Esophagus squamous epithelium (tissue), 5 donors: Measurements from ENCODE around the gene ADPRHL1. TPM values are rescaled to one million over a fixed set of nuclear protein-coding genes. Genes with fewer than 3 reads are reported as not detected.

Experiments
- DNase-seq: peaks from one replicate; lab custom pipeline; 2025; lab: John Stamatoyannopoulos, UW
- H3K27ac ChIP-seq, 4 donors: fragments of 200-600 bp; sonication (generic); one replicate each; pipeline ENCODE4 v1.5.1; 2016 to 2019; ENCODE audit warnings: mild to moderate bottlenecking in 1 of 4
- H3K27me3 ChIP-seq, 4 donors: fragments of 200-600 bp; sonication (generic); 1 replicate in 3 of 4; 2 replicates in 1 of 4; pipeline versions ENCODE4 v1.5.1 to v1.6.0; 2017 to 2021; ENCODE audit warnings: antibody characterized with exemption in 1 of 4
- H3K36me3 ChIP-seq, 3 donors: fragments of 200-600 bp; sonication (generic); one replicate each; pipeline ENCODE4 v1.5.1; 2016 to 2019
- H3K4me1 ChIP-seq, 3 donors: fragments of 200-600 bp; sonication (generic); one replicate each; pipeline ENCODE4 v1.5.1; 2017 to 2019
- H3K4me3 ChIP-seq, 4 donors: fragments of 200-600 bp; sonication (generic); 1 replicate in 3 of 4; 2 replicates in 1 of 4; pipeline ENCODE4 v1.5.1; 2016 to 2019; ENCODE audit warnings: mild to moderate bottlenecking in 2 of 4, moderate library complexity in 1 of 4
- H3K9me3 ChIP-seq, 3 donors: fragments of 200-600 bp; sonication (generic); one replicate each; pipeline ENCODE4 v1.5.1; 2016 to 2019
- POLR2A ChIP-seq, 4 donors: fragments of 450-650 bp; IDR thresholded peaks; one replicate each; pipeline ENCODE4 v1.6.1; 2017; ENCODE audit warnings: antibody characterized with exemption in 4 of 4, mild to moderate bottlenecking in 4 of 4, moderate library complexity in 3 of 4
- WGBS, 2 donors: methylation state at CpG; one replicate each; pipeline ENCODE4 v1.1.5; 2018; 5-methylcytosine and 5-hydroxymethylcytosine counted together
- intact Hi-C: fragments of 100-400 bp; cut with DNase I; formaldehyde crosslinking; loops from one replicate; pipeline ENCODE4 v1.15.0; 2022
- total RNA-seq, 4 donors: library from RNA; depleted of rRNA; stranded (reverse); fragments of >200 nt; gene quantifications; one replicate each; pipeline ENCODE4 v1.1.0, GENCODE V29; 2016
- TF ChIP-seq, protein P1 (sequence below), 6 experiments: fragments of 450-650 bp in 4 of 6; fragments of 200-600 bp in 2 of 6; sonication (generic) in 2 of 6; IDR thresholded peaks; one replicate each; pipeline ENCODE4 v1.5.1; 2016 to 2019; ENCODE audit warnings: antibody characterized with exemption in 6 of 6, mild to moderate bottlenecking in 4 of 6, moderate library complexity in 4 of 6
- donor health status: DM: yes; HTN: yes; CAD: no.

ADPRHL1 gene
- total RNA-seq, 4 donors from 2014 or later: 0.31 to 3.5 (median 2.2) TPM

DNA sequence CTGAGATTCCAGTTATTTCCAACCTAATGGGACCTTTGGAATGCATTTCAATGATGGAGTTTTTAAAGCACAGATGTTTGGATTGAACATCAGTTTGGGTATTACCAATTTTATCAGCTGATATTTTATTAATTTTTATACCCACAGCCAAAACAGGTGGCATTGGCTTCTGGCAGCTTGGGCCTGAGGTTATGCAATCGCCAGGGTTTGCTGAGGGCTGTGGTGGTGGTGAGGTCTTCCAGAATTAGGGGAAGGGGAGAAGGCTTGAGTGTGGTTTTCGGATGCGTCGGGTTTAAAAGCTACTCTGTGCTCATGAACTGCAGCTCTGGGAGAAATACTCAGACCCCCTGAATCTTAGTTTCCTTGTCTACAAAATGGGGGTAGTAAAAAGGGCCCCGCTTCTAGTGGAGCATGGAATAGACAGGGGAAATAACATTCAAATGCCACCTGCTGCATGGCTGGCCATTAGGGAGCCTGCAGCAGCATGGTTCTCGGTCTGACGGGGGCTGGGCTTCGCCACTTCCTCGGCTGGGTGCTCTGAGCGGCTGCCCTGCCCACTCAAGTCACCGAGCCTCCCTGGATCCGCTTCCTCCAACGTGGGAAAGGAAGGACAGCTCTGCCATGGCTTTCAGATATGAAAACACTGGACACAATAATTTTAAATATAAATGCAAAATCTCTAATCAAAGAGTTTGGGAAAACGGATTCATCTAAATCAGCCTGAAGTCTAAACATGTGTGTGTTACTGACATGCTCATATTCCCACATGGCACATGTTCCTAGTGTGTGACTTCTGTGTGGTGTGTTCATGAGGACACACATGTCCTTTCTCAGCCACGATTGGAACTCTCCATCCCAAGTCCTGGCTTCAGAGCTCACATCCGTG lies 35.2 kb downstream of the ADPRHL1 start:
- TF ChIP-seq, protein P1, sequence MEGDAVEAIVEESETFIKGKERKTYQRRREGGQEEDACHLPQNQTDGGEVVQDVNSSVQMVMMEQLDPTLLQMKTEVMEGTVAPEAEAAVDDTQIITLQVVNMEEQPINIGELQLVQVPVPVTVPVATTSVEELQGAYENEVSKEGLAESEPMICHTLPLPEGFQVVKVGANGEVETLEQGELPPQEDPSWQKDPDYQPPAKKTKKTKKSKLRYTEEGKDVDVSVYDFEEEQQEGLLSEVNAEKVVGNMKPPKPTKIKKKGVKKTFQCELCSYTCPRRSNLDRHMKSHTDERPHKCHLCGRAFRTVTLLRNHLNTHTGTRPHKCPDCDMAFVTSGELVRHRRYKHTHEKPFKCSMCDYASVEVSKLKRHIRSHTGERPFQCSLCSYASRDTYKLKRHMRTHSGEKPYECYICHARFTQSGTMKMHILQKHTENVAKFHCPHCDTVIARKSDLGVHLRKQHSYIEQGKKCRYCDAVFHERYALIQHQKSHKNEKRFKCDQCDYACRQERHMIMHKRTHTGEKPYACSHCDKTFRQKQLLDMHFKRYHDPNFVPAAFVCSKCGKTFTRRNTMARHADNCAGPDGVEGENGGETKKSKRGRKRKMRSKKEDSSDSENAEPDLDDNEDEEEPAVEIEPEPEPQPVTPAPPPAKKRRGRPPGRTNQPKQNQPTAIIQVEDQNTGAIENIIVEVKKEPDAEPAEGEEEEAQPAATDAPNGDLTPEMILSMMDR (IDR thresholded peaks at IDR 0.05): no peak
- TF ChIP-seq POLR2A (IDR thresholded peaks at IDR 0.05): no peak
- Histone ChIP-seq H3K36me3 (no peaks in the 10 kb centered on the region), H3K27me3 (peaks cover 0 to 14% (median 0%) of the 10 kb centered on the region in 4 donors), H3K4me3 (no peak overlapping the region), H3K9me3 (no peaks in the 10 kb centered on the region), H3K27ac (no peak overlapping the region), H3K4me1 (peaks cover 0 to 22% (median 4%) of the 10 kb centered on the region in 3 donors)
- WGBS, 2 donors: 63 to 69% methylated on average over 8 to 11 of the region's 16 CpGs
- intact Hi-C loops: no loop called here
- no peak for DNase-seq

GRCh38 chr13:113417008-113417751 lies 36.1 kb downstream of the ADPRHL1 start:
- 45 to 69% methylated on average over 18 to 20 of the region's 28 CpGs for whole genome bisulfite sequencing, 2 donors
- intact Hi-C loops: no loop called here
- no peak for DNase-seq

GRCh38 chr13:113415825-113416224 lies 37.5 kb downstream of the ADPRHL1 start:
- no peak overlapping the region for H3K27ac ChIP-seq
- H3K4me1 ChIP-seq: peaks cover under 1 to 18% (median 1%) of the 10 kb centered on the region in 3 donors
- WGBS, 2 donors: 66 to 86% methylated on average over 8 of the region's 8 CpGs
- H3K27me3 ChIP-seq: peaks cover 0 to 14% (median 0%) of the 10 kb centered on the region in 4 donors
- H3K36me3 ChIP-seq: no peaks in the 10 kb centered on the region
- TF ChIP-seq, protein P1 (IDR thresholded peaks at IDR 0.05): no peak
- no peak for TF ChIP-seq POLR2A (IDR thresholded peaks at IDR 0.05)
- no peak for DNase-seq
- no peaks in the 10 kb centered on the region for H3K9me3 ChIP-seq
- intact Hi-C loops: no loop called here
- H3K4me3 ChIP-seq: no peak overlapping the region

More at GRCh38 chr13:113417008-113417751, 36.1 kb downstream of the ADPRHL1 start:
- Histone ChIP-seq H3K4me1 (peaks cover 0 to 14% (median 4%) of the 10 kb centered on the region in 3 donors), H3K9me3 (no peaks in the 10 kb centered on the region), H3K27ac (no peak overlapping the region), H3K36me3 (no peaks in the 10 kb centered on the region), H3K4me3 (no peak overlapping the region), H3K27me3 (peaks cover 0 to 14% (median 0%) of the 10 kb centered on the region in 4 donors)
- TF ChIP-seq POLR2A (IDR thresholded peaks at IDR 0.05): no peak
- TF ChIP-seq, protein P1 (IDR thresholded peaks at IDR 0.05): no peak

GRCh38 chr13:113415032-113415431 lies 38.3 kb downstream of the ADPRHL1 start:
- H3K27ac ChIP-seq: no peak overlapping the region
- no peak for TF ChIP-seq POLR2A (IDR thresholded peaks at IDR 0.05)
- TF ChIP-seq, protein P1 (IDR thresholded peaks at IDR 0.05): no peak
- no peaks in the 10 kb centered on the region for H3K9me3 ChIP-seq
- no peak overlapping the region for H3K4me3 ChIP-seq
- H3K4me1 ChIP-seq: peaks cover 4 to 26% (median 6%) of the 10 kb centered on the region in 3 donors
- WGBS, 2 donors: 100% methylated on average over 3 of the region's 15 CpGs; no CpG with 5 or more reads in 1 of the 2 donors
- H3K36me3 ChIP-seq: no peaks in the 10 kb centered on the region
- peaks cover 0 to 21% (median 0%) of the 10 kb centered on the region in 4 donors for H3K27me3 ChIP-seq
- DNase-seq: no peak
- intact Hi-C loops: no loop called here
